NCI-H187 (cell line): Measurements from ENCODE around the gene RIMBP2.

Experiments used
- DNase-seq, 2 experiments: peaks; one replicate each; lab custom pipeline; 2025; lab: John Stamatoyannopoulos, UW

The RIMBP2 gene

GRCh38 chr12:130463275-130463658 lies 252.8 kb downstream of the RIMBP2 start:
- no peak for DNase-seq

DNA sequence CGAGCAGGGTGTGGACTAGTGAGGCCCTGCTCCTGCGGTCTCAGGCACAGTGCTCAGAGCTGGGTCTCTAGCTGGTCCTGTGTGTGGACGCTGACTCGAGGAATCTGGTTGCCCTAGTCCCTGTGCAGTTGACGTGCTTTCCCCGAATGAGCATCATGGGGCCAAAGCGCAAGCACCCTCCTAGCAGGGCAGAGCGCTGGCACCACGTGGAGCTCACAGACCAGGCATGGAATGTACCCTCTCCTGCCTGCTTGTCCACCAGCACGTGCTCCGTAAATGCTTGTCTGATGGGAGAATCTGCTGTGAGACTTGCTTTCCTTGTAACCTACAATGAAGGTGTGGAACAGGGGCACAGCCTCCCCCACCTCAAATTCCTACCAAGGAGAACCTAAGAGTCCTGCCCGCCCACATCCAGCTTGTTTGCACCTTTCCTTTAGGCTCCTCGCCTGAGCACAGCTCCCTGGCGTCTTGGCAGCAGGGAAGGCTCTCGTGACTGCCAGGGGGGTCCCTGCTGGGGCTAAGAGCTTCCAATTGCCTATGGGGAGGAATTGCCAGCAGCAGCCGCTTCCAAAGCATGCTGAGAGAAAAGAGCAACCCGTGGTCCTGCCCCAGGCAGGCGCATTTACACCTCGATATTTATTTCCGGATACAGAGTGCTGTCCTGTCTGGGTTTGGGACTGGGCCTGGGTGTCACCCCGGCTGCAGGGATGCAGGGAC lies 253.4 kb downstream of the RIMBP2 start:
- no peak for DNase-seq

DNA sequence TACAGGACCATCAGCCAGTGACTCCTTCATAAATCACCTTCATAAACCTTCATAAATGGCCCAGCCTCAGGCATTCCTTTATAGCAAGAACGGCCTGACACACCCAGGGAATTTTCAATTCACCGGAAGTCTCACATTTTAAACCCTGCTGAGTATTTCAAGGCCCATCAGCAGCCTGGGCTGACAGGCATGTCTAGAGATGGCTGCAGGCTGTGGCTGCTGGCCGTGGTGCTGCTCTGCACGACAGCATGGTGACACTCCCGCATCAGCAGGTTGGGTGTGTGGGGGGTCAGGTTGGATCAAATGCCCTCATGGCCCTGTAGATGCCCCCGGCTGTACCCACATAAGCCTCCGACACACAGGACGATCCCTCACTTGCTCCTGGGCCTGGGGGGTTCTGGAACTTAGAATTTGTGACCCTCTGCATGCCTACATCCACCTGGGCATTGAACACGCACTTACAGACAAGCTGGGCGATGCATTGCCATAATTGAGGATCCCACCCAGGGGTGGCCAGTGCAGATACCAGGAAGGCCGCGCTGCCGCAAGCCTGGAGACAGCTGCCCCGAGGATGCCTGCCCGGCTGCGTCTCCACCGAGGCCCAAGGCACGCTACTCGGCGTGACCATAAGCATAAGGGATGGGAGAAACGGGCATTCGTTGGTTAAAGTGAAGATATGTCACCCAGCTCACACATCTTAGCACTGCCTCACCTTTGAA lies 254.1 kb downstream of the RIMBP2 start:
- no peak for DNase-seq

GRCh38 chr12:130461447-130461815 lies 254.7 kb downstream of the RIMBP2 start:
- peak; percentile 21 to 59 for DNase-seq

DNA sequence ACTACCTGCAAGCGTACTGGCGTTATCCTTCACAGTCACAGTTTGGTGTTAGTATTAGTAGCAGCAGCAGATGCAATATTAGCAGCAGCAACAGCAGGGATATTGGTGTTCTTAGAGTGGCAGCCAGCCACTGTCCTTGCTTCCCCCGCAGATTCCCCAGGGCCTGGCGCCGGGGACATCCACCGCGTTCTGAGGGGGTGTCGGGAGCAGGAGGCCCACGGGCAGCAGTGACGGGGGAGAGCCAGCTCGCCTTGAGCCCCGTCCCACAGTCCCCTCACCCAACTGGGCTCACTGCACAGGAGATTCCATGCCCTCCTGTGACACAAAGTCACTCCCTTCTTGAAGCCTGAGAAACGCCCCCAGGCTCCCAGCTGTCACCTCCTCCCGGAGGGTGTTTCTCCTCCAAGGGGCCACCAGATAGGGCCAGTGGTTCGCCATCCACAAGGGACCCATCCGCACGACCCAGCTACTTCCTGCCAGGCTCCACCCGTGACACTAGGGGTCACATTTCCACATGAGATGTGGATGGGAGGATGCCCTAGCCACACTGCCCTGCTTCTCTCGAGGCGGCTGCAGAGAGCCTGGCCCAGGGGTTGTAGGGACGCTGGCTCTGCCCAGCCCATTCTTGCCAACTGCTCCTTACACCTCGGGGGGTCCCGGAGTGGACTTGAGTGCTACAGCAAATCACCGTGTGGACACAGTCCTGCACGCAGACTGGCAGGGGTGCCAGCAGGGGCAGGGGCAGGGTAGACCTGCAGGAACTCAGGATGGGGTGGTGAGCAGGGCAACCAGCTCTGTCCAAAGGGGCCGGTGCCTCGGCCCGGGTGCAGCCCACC lies 255.3 kb downstream of the RIMBP2 start:
- DNase-seq = no peak

GRCh38 chr12:130459916-130460315 lies 256.2 kb downstream of the RIMBP2 start:
- no peak for DNase-seq

DNA sequence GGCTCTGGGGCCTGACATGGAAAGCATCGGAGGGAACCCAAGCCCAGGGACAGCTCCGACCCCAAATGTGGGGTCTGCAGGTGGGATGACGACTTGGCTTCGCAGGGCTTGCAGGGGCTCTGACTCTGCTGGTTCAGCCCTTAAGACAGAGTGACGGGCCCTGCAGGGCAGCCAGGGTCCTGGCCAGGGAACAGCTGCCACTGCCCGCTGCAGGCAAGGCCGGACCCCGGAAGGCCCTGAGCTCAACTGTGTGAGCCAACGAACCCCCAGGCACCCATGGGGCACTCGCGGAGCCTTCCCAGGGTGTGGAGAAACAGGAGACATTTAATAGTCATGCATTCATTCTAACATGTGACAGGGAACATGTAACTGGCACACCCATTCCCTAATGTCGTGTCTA lies 257.8 kb downstream of the RIMBP2 start:
- no peak for DNase-seq

DNA sequence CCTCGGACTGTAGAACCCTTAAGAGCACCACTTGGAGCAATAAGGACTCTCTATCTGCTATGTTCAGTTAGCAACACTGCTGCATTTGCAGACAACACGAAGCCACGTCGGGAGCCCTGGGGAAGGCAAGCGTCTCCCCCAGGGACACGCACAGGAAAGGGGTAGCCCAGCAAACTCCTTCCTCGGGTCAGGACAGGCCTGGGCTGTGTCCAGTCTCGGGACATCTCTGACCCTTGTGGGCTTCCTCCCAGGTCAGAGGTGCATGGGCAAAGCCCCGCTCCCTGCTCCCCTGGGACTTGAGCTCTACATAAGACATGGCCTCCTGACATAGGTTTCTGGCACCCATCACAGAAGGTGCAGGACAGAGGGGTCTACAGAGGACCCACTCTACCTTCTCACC lies 258.9 kb downstream of the RIMBP2 start:
- DNase-seq = no peak

GRCh38 chr12:130456375-130457199 lies 259.5 kb downstream of the RIMBP2 start:
- peak; percentile 78 to 87 for DNase-seq

GRCh38 chr12:130455161-130455560 lies 260.9 kb downstream of the RIMBP2 start:
- no peak for DNase-seq

DNA sequence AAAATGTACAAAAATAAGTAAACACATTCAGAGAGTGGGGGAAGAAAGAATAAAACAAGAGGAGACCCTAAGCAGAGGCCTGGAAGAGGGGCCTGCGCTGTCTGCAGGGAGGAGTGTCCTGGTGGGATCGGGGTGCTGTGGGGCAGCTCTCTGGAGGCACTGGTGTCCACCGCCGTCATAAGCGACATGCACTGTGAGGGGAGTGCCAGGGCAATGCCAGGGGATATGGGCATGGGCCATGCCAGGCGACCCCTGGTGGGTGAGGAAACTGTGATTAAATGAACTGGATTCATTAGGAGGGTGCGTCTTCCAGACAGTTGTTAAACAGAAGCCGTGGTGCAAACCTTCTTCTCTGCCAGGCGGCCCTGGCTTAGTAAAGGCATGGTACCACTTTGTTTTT lies 261.8 kb downstream of the RIMBP2 start:
- no peak for DNase-seq

GRCh38 chr12:130452546-130452945 lies 263.6 kb downstream of the RIMBP2 start:
- DNase-seq = no peak

GRCh38 chr12:130451001-130451930 lies 264.8 kb downstream of the RIMBP2 start:
- DNase-seq = no peak

- DNase-seq = no peak
These were observed 266.8 kb downstream of the RIMBP2 start for GRCh38 chr12:130449291-130449690.

- no peak for DNase-seq
These were observed 267.9 kb downstream of the RIMBP2 start for GRCh38 chr12:130448044-130448821.

GRCh38 chr12:130447655-130447965 lies 268.5 kb downstream of the RIMBP2 start:
- DNase-seq = no peak

DNA sequence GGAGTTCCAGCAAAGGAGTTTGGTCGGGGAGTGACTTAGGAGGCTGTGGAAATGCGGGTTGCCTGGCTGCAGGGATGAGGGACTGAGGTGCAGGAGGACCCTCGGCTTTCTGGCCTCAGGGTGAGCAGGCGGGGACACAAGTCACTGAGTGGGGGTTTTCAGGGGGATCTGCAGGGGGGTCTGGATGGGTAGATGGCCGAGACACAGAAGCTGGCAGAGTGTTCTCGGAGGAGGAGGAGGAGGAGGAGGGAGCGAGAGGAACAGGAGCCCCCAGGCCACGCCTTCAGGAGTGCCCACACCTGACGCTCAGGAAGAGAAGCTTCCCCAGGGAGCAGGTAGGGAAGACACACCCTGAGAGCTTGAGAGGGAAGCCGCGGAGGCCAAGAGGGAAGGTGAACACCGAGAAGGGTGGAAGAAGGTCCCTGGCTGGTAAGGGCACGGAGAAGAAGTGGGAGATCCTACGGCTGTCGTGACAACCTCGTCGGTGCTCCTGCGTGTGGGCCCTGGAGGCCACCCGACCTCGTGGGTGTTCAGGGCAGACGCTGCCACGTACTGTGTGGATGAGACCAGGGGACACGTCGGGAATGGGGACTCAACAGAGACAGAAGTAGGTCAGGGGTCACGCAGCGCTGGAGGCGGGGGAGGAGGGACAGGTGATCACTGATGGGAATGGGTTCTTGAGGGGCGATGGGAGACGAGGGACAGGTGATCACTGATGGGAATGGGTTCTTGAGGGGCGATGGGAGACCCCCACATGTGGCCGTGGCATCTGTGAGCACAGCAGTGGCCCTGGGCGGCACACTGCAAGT lies 269.0 kb downstream of the RIMBP2 start:
- DNase-seq = no peak

GRCh38 chr12:130444986-130445385 lies 271.1 kb downstream of the RIMBP2 start:
- DNase-seq = no peak

DNA sequence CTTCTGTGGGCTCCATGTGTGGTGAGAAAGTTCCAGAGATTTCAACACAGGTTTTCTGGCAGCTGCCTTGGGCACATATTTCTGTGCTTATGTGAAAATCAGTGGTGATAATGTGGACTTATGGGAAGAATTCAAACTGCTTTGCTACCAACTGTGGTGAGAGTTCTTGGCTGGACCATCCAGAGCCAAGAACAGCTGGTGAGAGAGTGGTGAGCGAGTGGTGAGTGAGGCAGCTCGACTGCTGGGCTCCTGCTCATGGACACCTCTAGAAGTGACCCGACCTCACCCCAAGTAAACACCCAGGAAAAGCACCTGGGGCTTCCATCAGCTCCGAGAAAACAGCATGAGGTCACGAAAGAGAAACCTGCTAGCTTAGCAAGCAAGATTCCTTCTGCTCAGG lies 272.0 kb downstream of the RIMBP2 start:
- DNase-seq = no peak
